ENCODE data around the gene ZNF534. TPM values are rescaled to one million over a fixed set of nuclear protein-coding genes. Genes with fewer than 3 reads are reported as not detected.

ZNF534 gene
- total and polyA plus RNA-seq, 2 of the 13 experiments (the other 11 are each of a cell fraction or from before 2014, with no cell fraction given): 0.04 to 0.08 TPM

DNA sequence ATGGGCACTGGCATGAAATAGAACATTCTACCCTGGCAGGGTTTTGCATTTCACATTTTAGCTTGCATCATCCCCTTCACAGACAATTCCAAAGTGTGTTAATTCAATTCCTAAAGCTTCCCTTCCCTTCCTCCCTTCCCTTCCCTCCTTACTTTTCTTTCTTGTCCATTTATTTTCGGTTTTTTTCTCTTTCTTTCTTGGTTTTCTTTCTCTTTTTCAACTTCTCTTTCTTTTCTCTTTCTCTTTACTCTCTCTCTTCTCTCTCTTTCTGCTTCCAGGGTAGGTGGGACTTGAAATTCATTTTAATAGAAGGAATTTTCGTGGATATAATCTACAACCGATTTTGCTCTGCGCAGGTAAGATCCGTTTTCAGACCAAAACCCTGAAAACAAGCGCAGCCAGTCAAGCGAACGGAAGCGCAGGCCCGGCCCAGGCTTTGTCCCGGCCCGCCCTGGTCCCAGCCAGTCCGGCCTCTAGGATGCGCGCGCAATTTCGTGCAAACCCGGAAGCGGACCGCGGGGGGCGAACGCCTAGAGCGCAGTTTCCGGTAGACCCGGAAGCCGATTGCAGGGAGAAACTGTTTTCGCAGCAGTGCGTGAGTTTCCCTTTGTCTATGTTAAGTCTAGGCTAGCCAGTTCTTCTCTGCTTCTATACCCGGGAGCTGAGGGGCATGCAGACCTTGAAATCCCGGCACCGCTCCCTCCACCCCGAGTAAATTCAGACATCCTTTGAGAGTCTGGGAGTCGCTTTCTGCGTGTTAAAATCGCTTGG, 31.5 kb upstream of the ZNF534 start, which contains the start of gene ZNF528 (continued):
- TF ChIP-seq ZNF280B (CRISPR knock-in tag; IDR thresholded peaks at IDR 0.05; ENCODE audit: borderline replicate concordance): no peak
- TF ChIP-seq ZBTB7A (CRISPR knock-in tag; IDR thresholded peaks at IDR 0.05): no peak
- no peak for TF ChIP-seq PBX3 (CRISPR knock-in tag; IDR thresholded peaks at IDR 0.05; ENCODE audit: borderline replicate concordance)
- no peak for TF ChIP-seq SETDB1 (CRISPR knock-in tag; IDR thresholded peaks at IDR 0.05; ENCODE audit: borderline replicate concordance)
- TF ChIP-seq ZNF773 (CRISPR knock-in tag; IDR thresholded peaks at IDR 0.05; ENCODE audit: borderline replicate concordance): no peak
- TF ChIP-seq TFDP2 (CRISPR knock-in tag; IDR thresholded peaks at IDR 0.05): no peak; the same call in 1 of the 2 replicates
- TF ChIP-seq, protein P1, sequence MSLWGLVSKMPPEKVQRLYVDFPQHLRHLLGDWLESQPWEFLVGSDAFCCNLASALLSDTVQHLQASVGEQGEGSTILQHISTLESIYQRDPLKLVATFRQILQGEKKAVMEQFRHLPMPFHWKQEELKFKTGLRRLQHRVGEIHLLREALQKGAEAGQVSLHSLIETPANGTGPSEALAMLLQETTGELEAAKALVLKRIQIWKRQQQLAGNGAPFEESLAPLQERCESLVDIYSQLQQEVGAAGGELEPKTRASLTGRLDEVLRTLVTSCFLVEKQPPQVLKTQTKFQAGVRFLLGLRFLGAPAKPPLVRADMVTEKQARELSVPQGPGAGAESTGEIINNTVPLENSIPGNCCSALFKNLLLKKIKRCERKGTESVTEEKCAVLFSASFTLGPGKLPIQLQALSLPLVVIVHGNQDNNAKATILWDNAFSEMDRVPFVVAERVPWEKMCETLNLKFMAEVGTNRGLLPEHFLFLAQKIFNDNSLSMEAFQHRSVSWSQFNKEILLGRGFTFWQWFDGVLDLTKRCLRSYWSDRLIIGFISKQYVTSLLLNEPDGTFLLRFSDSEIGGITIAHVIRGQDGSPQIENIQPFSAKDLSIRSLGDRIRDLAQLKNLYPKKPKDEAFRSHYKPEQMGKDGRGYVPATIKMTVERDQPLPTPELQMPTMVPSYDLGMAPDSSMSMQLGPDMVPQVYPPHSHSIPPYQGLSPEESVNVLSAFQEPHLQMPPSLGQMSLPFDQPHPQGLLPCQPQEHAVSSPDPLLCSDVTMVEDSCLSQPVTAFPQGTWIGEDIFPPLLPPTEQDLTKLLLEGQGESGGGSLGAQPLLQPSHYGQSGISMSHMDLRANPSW (CRISPR knock-in tag; IDR thresholded peaks at IDR 0.05; ENCODE audit: borderline replicate concordance): no peak
- 0 out of 2 replicates have a peak, but pooled peaks have one; percentile 33 for TF ChIP-seq FOXK1 (CRISPR knock-in tag; IDR thresholded peaks at IDR 0.05; ENCODE audit: borderline replicate concordance, low read depth)
- no peak for TF ChIP-seq HOXA7 (CRISPR knock-in tag; IDR thresholded peaks at IDR 0.05)
- peak; percentile 86 for TF ChIP-seq ZNF335 (CRISPR knock-in tag; IDR thresholded peaks at IDR 0.05)
- no peak for TF ChIP-seq MAZ (IDR thresholded peaks at IDR 0.05; ENCODE audit: borderline replicate concordance, low read depth, low read length)
- no peak for TF ChIP-seq MAZ (CRISPR knock-in tag; IDR thresholded peaks at IDR 0.05; ENCODE audit: low read depth)
- 0 out of 2 replicates have a peak, but pooled peaks have one; percentile 25 for TF ChIP-seq DRAP1 (CRISPR knock-in tag; IDR thresholded peaks at IDR 0.05)
- TF ChIP-seq, protein P2, sequence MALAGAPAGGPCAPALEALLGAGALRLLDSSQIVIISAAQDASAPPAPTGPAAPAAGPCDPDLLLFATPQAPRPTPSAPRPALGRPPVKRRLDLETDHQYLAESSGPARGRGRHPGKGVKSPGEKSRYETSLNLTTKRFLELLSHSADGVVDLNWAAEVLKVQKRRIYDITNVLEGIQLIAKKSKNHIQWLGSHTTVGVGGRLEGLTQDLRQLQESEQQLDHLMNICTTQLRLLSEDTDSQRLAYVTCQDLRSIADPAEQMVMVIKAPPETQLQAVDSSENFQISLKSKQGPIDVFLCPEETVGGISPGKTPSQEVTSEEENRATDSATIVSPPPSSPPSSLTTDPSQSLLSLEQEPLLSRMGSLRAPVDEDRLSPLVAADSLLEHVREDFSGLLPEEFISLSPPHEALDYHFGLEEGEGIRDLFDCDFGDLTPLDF (CRISPR knock-in tag; IDR thresholded peaks at IDR 0.05): peak; percentile 63; the same call in 1 of the 2 replicates
- TF ChIP-seq ISL2 (CRISPR knock-in tag; IDR thresholded peaks at IDR 0.05): no peak
- TF ChIP-seq TAF1 (CRISPR knock-in tag; IDR thresholded peaks at IDR 0.05): peak; percentile 44; the same call in 1 of the 2 replicates
- TF ChIP-seq ZNF484 (CRISPR knock-in tag; IDR thresholded peaks at IDR 0.05; ENCODE audit: borderline replicate concordance, low read depth): no peak
- 0 out of 2 replicates have a peak, but pooled peaks have one; percentile 11 for TF ChIP-seq ZNF160 (CRISPR knock-in tag; IDR thresholded peaks at IDR 0.05)
- TF ChIP-seq HDAC1 (CRISPR knock-in tag; IDR thresholded peaks at IDR 0.05): peak; percentile 70

All from HepG2 (cell line).